SK-N-MC (cell line): ENCODE measurements around the gene HTD2.

ENCODE experiments used
- EZH2 ChIP-seq: fragments of 200-600 bp; sonication (generic); IDR thresholded peaks from one replicate; pipeline ENCODE4 v1.6.1; 2017; ENCODE audit warnings: antibody characterized with exemption
- FOXP2 ChIP-seq: optimal IDR thresholded peaks from 2 replicates; pipeline ENCODE3; 2011; ENCODE audit warnings: mild to moderate bottlenecking, moderate library complexity; ENCODE audit not compliant: insufficient read depth; ENCODE audit errors: extremely low read length, control extremely low read depth
- POLR2AphosphoS5 ChIP-seq: IDR thresholded peaks from 2 replicates; pipeline ENCODE4 v1.6.1; 2012; ENCODE audit warnings: mild to moderate bottlenecking, low read depth, low read length, borderline replicate concordance

DNA sequence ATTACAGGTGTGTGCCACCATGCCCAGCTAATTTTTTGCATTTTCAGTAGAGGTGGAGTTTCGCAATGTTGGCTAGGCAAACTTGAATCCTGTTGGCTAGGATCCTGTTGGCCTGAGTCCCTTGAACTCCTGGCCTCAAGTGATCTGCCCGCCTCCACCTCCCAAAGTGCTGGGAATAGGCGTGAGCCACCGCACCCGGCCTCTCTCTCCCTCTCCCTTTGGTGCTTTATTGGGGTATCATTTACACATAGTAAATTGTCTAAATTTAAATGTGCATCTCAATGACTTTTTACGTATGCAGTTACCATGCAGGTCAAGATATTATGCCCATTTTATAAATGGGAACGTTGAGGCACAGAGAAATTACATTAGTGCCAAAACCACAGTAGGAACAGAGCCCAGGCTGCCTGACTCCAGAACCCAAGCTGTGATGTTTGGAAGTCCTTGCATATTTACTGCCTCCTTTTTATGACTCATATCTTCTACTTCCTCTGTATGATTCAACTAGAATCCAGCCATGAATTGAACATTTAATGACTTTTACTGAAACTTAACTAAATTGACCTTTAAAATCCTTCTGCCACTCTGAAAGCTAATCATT lies 34.3 kb upstream of the HTD2 start:
- TF ChIP-seq EZH2 (no peak), POLR2AphosphoS5 (no peak), FOXP2 (no peak)
